HG03108 (cell line): ENCODE measurements around the gene PTGES.

Source experiments
- ATAC-seq: cut with Tn5 transposase; IDR thresholded peaks from one replicate; pipeline ENCODE4 v1.9.1; 2021; ENCODE audit warnings: moderate library complexity; ENCODE audit not compliant: unreplicated experiment

PTGES gene

GRCh38 chr9:129748249-129748648 lies 4.6 kb downstream of the PTGES start:
- ATAC-seq = no peak

DNA sequence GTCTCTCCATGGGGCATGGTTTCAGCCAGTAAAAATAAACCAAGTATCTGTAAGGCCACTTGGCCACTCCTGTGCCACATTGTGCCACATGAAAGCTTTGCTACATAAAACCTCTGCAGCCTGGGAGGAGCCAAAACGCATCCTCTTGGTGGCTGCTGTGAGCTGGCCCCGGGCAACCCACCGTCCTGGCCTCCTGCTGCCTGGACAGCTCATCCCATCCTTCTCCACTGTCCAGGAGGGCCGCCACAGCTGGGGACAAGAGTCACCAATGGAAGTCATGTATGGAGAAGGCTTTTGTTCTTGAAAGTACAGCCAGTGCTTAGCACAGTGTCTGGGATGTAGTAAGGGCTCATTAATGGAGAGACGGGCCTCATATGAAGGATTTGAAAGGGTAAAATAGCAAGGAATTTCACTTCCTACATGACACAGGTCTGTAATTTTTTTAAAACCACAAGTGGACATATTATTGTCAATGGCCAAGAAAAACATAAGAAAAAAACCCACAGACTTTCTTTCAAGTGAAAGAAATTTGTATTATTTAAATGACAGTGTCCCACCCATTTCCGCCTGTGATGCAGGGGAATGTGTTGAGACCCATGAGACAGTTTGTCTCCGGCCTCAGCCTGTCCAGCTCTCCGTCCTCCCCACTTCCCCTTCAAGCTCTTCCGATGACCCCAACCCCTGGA lies 6.6 kb downstream of the PTGES start:
- no peak for ATAC-seq

DNA sequence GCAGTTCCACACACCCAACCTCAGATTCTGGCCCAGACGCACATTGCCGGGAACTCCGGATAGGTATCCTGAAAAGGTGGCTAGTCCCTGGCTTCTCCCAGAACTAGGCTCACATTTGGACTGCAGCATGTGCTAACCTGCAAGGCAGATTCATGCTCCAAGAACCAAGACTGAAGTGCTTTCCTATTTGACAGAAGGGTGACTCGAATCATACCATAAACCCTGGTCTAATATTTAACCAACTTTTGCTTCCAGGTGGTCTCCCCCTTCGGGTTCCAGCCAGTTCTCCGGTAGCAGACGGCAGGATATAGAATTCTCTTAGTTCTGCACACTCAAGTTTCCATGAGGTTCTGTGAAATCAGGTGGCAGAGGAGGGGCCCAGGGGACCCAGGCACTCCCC lies 7.6 kb downstream of the PTGES start:
- no peak for ATAC-seq

DNA sequence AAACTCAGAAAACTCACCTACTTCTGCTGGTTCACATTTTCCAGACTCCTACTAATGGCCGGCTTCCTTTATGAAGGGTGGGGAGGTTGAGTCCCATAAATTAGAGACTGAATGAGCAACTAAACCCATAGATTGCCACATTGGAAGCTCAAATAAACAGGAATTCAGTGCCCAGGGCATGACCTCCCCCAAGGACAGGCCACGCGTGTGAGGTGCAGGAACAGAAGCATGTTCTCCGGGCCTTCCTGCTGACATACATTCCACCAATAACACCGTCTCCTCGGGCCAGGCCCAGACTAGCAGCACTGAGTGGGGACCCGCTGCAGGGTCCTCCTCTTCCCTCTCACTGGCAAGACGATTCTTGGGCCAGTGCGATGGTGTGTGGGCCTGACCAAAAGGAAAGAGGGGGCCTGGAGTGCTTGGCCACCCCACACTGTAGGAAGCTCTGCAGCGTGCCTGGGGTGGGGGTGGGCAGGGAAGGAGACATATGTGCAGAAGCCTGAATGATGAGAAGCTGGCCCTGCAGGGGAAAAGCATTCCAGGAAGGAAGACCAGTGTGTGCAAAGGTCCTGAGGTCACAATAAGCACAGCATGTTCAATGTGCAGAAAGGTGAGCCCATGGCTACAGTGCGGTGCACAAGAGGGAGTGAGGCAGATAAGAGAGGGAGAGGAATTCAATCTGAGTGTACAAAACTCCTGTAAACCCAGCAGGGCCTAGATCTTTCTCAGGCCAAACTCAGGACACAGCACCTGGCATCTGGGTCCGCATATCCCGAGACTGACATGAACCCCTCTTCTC lies 12.0 kb downstream of the PTGES start:
- no peak for ATAC-seq

GRCh38 chr9:129740174-129740573 lies 12.7 kb downstream of the PTGES start:
- no peak for ATAC-seq

- no peak for ATAC-seq
Measured at GRCh38 chr9:129739432-129739831, 13.4 kb downstream of the PTGES start.

DNA sequence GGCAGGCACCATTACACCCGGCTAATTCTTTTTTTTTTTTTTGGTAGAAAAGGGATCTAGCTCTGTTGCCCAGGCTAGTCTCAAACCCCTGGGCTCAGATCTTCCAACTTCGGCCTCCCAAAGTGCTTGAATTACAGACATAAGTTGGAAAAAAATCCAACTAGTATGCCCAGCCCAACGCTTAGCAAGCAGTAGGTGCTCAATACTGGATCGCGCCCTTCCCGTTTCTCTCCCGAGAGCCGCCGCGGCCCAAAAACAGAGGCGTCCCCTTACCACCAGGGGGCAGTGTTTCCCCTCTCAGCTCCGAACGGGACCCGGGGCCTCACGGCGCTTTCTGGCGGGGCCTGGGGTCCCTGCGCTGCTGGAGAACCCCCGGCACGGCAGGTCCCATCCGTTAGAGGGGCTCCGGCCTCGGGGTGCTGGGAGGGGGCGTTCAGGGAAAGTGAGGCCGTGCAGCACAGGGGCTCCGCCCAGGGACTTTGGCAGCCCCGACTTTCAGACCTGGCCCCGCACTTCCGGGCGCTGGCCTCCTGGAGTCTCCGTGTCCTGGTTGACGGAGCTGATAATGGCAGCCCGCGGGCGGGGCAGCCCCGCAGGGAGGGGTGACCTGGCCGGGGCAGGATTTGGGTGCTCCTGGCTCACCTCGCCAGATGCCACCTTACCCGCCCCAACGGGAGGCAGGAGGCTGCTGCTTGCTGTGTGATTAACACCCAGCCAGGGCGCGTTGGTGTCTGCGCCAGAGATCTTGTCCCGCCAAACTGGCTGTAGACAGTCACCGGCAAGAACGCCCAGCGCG lies 15.2 kb downstream of the PTGES start:
- peak; percentile 58 for ATAC-seq

DNA sequence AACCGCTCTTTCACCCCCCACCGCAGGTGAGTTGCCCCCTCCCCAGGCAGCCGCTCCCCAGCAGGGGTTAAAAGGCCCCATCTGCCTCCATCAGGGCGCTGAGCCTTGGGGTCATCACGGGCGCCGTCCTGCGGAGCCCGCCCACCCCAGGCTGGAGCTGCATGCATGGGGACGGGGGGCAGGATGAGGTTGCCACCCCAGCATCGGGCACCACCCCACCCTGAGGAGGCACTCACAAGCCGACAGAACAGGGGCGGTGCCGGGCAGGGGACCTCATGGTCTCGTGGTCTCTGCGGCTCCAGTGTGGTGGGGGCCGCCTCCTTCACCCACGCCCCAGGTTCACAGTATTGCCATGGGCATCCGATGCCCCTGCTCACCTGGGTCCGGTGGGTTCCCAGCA lies 16.5 kb downstream of the PTGES start:
- no peak for ATAC-seq

DNA sequence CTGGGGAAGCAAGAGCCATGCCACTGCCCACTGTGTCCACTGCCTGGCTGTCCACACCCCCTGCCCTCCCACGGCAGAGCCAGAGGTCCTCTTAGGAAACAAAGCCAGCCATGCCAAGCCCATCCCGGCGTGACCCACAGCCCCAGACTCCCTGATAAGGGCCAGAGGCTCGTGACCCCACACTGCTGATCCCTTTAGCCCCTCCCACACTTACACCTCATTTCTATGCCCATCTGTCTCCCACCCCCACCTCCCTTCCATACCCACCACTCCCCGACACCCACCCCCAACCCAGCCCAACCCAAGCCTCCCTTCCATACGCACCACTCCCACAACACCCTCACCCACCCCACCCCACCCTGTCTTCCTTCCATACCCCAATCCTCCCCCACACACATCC lies 17.3 kb downstream of the PTGES start:
- ATAC-seq = no peak

- ATAC-seq = no peak
Measured at GRCh38 chr9:129733632-129733953, 19.2 kb downstream of the PTGES start.

GRCh38 chr9:129732946-129733631 lies 19.8 kb downstream of the PTGES start:
- no peak for ATAC-seq

DNA sequence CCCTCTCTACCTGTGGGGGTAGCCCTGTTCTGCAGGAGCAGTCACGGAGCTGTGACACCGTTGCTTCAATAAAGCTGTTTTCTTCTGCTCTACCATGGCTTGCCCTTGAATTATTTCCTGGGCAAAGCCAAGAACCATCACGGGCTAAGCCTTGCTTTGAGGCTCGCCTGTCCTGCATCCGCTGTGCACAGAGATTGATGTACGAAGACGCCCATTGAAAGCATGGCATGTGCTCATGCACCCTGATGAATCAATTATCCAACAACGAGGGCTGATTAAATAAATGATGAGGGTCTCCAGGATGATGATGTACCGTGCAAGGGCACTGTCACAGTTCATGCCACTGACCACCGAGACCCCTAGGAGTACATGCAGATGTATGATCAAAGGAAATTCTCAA lies 20.7 kb downstream of the PTGES start:
- no peak for ATAC-seq

GRCh38 chr9:129731477-129732085 lies 21.3 kb downstream of the PTGES start:
- no peak for ATAC-seq

- no peak for ATAC-seq
Measured at GRCh38 chr9:129728744-129729143, 24.1 kb downstream of the PTGES start.

- no peak for ATAC-seq
Measured at GRCh38 chr9:129726322-129727160, 26.3 kb downstream of the PTGES start.

- no peak for ATAC-seq
Measured at GRCh38 chr9:129725795-129726251, 27.0 kb downstream of the PTGES start.

DNA sequence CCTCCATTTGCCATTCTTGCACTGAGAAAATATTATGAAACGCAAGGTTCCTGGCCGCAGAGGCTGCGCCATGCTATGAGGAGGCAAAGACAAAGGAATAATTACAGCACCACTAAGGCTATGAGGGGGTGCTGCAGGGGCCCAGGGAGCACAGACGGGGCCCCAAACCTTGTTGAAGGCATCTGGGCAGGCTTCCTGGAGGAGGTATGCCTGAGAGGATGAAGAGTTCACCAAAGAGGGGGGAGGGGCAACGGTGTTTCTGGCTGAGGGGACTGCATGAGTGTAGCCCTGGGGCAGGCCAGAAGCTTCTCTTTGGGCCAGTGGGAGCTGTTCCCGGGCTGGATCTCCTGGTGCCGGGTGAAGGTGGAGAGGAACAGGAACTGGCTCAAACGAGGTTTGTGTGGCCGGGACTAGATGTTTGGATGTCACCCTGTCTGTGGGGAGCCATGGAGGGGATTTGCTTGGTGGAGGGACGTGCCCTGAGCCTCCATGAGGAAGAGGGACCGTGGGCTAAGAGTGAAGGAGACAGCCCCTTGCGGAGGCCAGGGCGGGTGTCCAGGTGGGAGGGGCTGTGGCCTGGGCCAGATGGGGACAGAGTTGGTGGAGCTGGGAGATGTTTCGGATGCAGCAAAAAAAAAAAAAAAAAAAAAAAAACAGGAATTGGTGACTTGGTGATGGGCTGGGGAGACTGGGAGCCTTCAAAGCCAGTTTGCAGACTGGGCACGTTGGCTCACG lies 28.2 kb downstream of the PTGES start:
- ATAC-seq = no peak

- no peak for ATAC-seq
Measured at GRCh38 chr9:129722913-129723312, 29.9 kb downstream of the PTGES start.

DNA sequence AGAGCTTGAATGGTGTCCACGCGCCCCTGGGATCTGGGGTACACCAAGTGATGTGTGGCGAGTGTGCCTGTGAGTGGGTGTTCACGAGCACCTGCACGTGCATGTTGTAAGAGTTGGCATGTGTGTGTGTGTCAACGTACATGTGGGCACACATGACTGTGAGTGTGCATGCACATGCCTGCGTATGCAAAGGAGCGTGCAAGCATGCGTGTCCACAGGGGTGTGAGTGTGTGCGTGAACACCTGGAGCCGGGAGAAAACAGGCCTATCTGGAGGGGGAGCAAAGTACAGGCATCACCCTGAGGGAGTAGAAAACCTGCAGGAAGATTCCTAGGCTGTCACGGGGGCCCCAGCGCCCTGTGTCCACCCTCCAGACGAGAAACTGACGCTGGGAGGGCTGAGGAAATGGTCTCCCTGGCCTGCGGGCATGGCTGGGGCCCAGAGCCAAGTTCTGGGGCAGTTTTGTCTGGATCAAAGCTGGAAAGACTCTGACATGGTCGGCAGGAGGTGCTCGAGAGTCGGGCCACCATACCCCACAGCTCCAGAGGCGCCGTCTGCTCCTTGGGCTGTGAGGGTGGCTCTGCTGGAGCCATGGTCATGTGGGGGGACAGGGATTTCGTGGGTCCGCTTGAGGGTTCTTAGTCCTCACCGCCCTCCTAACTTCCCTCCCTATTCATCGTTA lies 31.8 kb downstream of the PTGES start:
- ATAC-seq = no peak
